Prostate gland (tissue), 2 donors: ENCODE data around the gene PSMA7.

Experiments
- POLR2A ChIP-seq: fragments of 450-650 bp; IDR thresholded peaks from one replicate; pipeline ENCODE4 v1.6.1; 2016; ENCODE audit warnings: antibody characterized with exemption, mild to moderate bottlenecking
- POLR2AphosphoS5 ChIP-seq: sonication (generic); formaldehyde crosslinking; IDR thresholded peaks from one replicate; pipeline ENCODE4 v1.6.1; 2017; ENCODE audit warnings: antibody characterized with exemption
- TF ChIP-seq, protein P1 (sequence below), 4 experiments: fragments of 200-600 bp in 2 of 4; fragments of 450-650 bp in 2 of 4; sonication (generic) in 2 of 4; IDR thresholded peaks; 1 replicate in 3 of 4; 2 replicates in 1 of 4; pipeline ENCODE4 v1.5.1; 2016 to 2019; ENCODE audit warnings: antibody characterized with exemption in 4 of 4, mild to moderate bottlenecking in 2 of 4, moderate library complexity in 2 of 4

DNA sequence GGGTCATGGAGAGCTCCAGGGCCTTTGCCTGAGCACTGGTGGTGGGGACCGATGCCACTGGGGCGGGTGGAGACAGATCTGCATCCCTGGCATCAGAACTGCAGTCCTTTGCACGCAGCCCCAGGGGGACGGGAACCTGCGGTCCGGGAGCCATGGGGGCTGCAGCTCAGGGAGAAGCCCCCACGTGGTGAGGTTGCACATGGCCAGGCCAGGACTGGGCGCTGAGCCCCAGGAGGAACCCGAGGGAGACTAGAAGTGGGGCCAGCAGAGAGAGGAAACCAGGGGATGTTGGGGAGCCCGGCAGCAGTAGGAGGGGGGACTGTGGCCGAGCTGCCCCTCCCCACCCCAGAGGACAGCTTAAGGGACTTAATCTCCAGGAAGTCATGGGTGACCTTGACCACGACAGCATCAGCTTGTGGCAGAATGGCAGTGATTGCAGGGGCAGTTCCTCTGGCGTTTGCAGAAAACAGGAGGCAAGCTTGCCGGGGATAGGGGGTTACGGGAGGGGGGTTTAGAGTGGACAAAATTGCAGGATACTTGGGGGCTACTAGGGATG is 38.9 kb downstream of the PSMA7 start:
- TF ChIP-seq, protein P1, sequence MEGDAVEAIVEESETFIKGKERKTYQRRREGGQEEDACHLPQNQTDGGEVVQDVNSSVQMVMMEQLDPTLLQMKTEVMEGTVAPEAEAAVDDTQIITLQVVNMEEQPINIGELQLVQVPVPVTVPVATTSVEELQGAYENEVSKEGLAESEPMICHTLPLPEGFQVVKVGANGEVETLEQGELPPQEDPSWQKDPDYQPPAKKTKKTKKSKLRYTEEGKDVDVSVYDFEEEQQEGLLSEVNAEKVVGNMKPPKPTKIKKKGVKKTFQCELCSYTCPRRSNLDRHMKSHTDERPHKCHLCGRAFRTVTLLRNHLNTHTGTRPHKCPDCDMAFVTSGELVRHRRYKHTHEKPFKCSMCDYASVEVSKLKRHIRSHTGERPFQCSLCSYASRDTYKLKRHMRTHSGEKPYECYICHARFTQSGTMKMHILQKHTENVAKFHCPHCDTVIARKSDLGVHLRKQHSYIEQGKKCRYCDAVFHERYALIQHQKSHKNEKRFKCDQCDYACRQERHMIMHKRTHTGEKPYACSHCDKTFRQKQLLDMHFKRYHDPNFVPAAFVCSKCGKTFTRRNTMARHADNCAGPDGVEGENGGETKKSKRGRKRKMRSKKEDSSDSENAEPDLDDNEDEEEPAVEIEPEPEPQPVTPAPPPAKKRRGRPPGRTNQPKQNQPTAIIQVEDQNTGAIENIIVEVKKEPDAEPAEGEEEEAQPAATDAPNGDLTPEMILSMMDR (IDR thresholded peaks at IDR 0.05): no peak
- no peak for TF ChIP-seq POLR2AphosphoS5
- TF ChIP-seq POLR2A: no peak
